T-helper 2 cell (primary cell): ENCODE data around the gene SLF2.
"Not testable (repeated sequence)": the region's sequence is repeated elsewhere in the genome, so short reads cannot be mapped to it uniquely, and the experiment has no call there.

Experiments
- DNase-seq, 5 experiments: peaks; one replicate each; pipeline versions ENCODE4 v3.0.0 to v3.0.0-alpha.2; 2012 to 2022

The SLF2 gene

GRCh38 chr10:100878291-100878910, 34.4 kb upstream of the SLF2 start:
- peak in 1 of 5 experiments; percentile 34 for DNase-seq

GRCh38 chr10:100879741-100880360, 32.9 kb upstream of the SLF2 start:
- DNase-seq: no peak

GRCh38 chr10:100881556-100882213, 31.1 kb upstream of the SLF2 start:
- no peak for DNase-seq

GRCh38 chr10:100882252-100882651, 30.5 kb upstream of the SLF2 start:
- no peak for DNase-seq

- no peak for DNase-seq
Measured at GRCh38 chr10:100882671-100883311, 30.0 kb upstream of the SLF2 start.

GRCh38 chr10:100883312-100883821, 29.4 kb upstream of the SLF2 start:
- DNase-seq: no peak

GRCh38 chr10:100885611-100886010, 27.2 kb upstream of the SLF2 start:
- not testable (repeated sequence) for DNase-seq

GRCh38 chr10:100886091-100886490, 26.7 kb upstream of the SLF2 start:
- no peak for DNase-seq

- no peak for DNase-seq
Measured at GRCh38 chr10:100886521-100886920, 26.2 kb upstream of the SLF2 start.

GRCh38 chr10:100886963-100887362, 25.8 kb upstream of the SLF2 start:
- DNase-seq: no peak

GRCh38 chr10:100887761-100888296, 24.9 kb upstream of the SLF2 start:
- DNase-seq: no peak

- DNase-seq: no peak
Measured at GRCh38 chr10:100888957-100889356, 23.8 kb upstream of the SLF2 start.

- DNase-seq: no peak
Measured at GRCh38 chr10:100889546-100889945, 23.2 kb upstream of the SLF2 start.

- no peak for DNase-seq
Measured at GRCh38 chr10:100890141-100890672, 22.6 kb upstream of the SLF2 start.

- DNase-seq: no peak
Measured at GRCh38 chr10:100890673-100891317, 22.0 kb upstream of the SLF2 start.

GRCh38 chr10:100894033-100894432, 18.7 kb upstream of the SLF2 start:
- DNase-seq: no peak

GRCh38 chr10:100894589-100895294, 18.0 kb upstream of the SLF2 start:
- no peak for DNase-seq

GRCh38 chr10:100895346-100895745, 17.4 kb upstream of the SLF2 start:
- DNase-seq: no peak

- no peak for DNase-seq
Measured at GRCh38 chr10:100895896-100896295, 16.9 kb upstream of the SLF2 start.

GRCh38 chr10:100896876-100897461, 15.8 kb upstream of the SLF2 start:
- no peak for DNase-seq

GRCh38 chr10:100897976-100898375, 14.8 kb upstream of the SLF2 start:
- DNase-seq: no peak
